HepG2 (cell line): Measurements from ENCODE around the gene ITGB5.

Source experiments
- CEBPB ChIP-seq: IDR thresholded peaks from 2 replicates; pipeline ENCODE4 v1.6.1; 2011; ENCODE audit warnings: low read depth, low read length, improper control_type of control experiment, borderline replicate concordance
- EP300 ChIP-seq, 3 experiments: sonication (generic) in 1 of 3; formaldehyde crosslinking in 1 of 3; IDR thresholded peaks; 2 replicates each; pipeline versions ENCODE4 v1.5.1 to v1.6.1; 2011 to 2020; ENCODE audit warnings: low read depth in 2 of 3, low read length in 2 of 3, borderline replicate concordance in 1 of 3, improper control_type of control experiment in 1 of 3, mild to moderate bottlenecking in 1 of 3, missing genetic modification reagents in 1 of 3, moderate library complexity in 1 of 3
- FOXM1 ChIP-seq: sonication (generic); formaldehyde crosslinking; IDR thresholded peaks from 2 replicates; pipeline ENCODE4 v1.5.0; 2020; ENCODE audit warnings: missing genetic modification reagents
- JUND ChIP-seq: sonication (generic); formaldehyde crosslinking; IDR thresholded peaks from 2 replicates; pipeline ENCODE4 v1.8.0; 2022; ENCODE audit warnings: mild to moderate bottlenecking, missing genetic modification reagents
- POLR2A ChIP-seq, 2 experiments: IDR thresholded peaks; 2 replicates each; pipeline ENCODE4 v1.6.1; 2011; ENCODE audit warnings: low read depth in 2 of 2, low read length in 2 of 2, mild to moderate bottlenecking in 1 of 2, moderate library complexity in 1 of 2; ENCODE audit not compliant: insufficient read depth in 1 of 2
- TFE3 ChIP-seq: IDR thresholded peaks from 2 replicates; pipeline ENCODE4 v1.6.1; 2016
- ZNF552 ChIP-seq: sonication (generic); formaldehyde crosslinking; IDR thresholded peaks from 2 replicates; pipeline ENCODE4 v1.9.0; 2022; ENCODE audit warnings: missing genetic modification reagents, mild to moderate bottlenecking, borderline replicate concordance

- TF ChIP-seq TFE3 (CRISPR knock-in tag): no peak
- no peak for TF ChIP-seq CEBPB
- no peak for TF ChIP-seq JUND
- no peak for TF ChIP-seq EP300 (IDR thresholded peaks at IDR 0.05; ENCODE audit: low read depth in 2 of 2, low read length in 2 of 2)
- no peak for TF ChIP-seq EP300 (CRISPR knock-in tag; IDR thresholded peaks at IDR 0.05; ENCODE audit: borderline replicate concordance)
- TF ChIP-seq ZNF552: no peak
- TF ChIP-seq FOXM1: no peak
- TF ChIP-seq POLR2A (IDR thresholded peaks at IDR 0.05; ENCODE audit: insufficient read depth in 1 of 2, low read depth in 2 of 2, low read length in 2 of 2): no peak
Measured at GRCh38 chr3:124856677-124857076, 30.5 kb downstream of the ITGB5 start.
